GM12873 (cell line): Measurements from ENCODE around the gene GPR176.

Experiments
- CTCF ChIP-seq: IDR thresholded peaks from 2 replicates; pipeline ENCODE4 v1.5.1; 2012; ENCODE audit warnings: low read depth, mild to moderate bottlenecking, moderate library complexity, low read length, control low read depth; ENCODE audit not compliant: insufficient read depth; ENCODE audit errors: missing control alignments

The GPR176 gene

GRCh38 chr15:39944726-39945125, 24.7 kb upstream of the GPR176 start:
- TF ChIP-seq CTCF, result no peak

- TF ChIP-seq CTCF, result no peak
Observed at GRCh38 chr15:39942753-39943150, 22.7 kb upstream of the GPR176 start.

- TF ChIP-seq CTCF, result no peak
Observed at GRCh38 chr15:39942101-39942752, 22.2 kb upstream of the GPR176 start.

- no peak for TF ChIP-seq CTCF
Observed at GRCh38 chr15:39939487-39940452, 19.7 kb upstream of the GPR176 start.

- no peak for TF ChIP-seq CTCF
Observed at GRCh38 chr15:39937696-39938095, 17.6 kb upstream of the GPR176 start.

- no peak for TF ChIP-seq CTCF
Observed at GRCh38 chr15:39936681-39937080, 16.6 kb upstream of the GPR176 start.

GRCh38 chr15:39936187-39936586, 16.1 kb upstream of the GPR176 start:
- TF ChIP-seq CTCF, result no peak
